WTC11 (cell line): Measurements from ENCODE around the gene RBMS1. TPM values are rescaled to one million over a fixed set of nuclear protein-coding genes. Genes with fewer than 3 reads are reported as not detected.

ENCODE experiments used
- ATAC-seq: fragments of 200-7000 bp; cut with Tn5 transposase; 2 replicates; pipeline ENCODE4 v1.10.0; 2021; ENCODE audit warnings: mild to moderate bottlenecking, moderate library complexity
- CTCF ChIA-PET: fragments of 300-600 bp; sonication (Branson Sonifier 250); formaldehyde crosslinking; loops from one replicate; lab custom pipeline; 2021; ENCODE audit warnings: antibody characterized with exemption; lab: Charles Lee
- POLR2A ChIA-PET: fragments of 350-600 bp; sonication (Branson Sonifier 250); formaldehyde crosslinking; loops from one replicate; lab custom pipeline; 2021; ENCODE audit warnings: antibody characterized with exemption; lab: Charles Lee
- DNase-seq: peaks from one replicate; pipeline ENCODE4 v3.0.0; 2021; ENCODE audit warnings: low spot score
- H3K27ac Mint-ChIP-seq: 2 replicates; pipeline ENCODE4 v1.8.0; 2021; ENCODE audit warnings: mixed read lengths
- H3K27me3 Mint-ChIP-seq: 2 replicates; pipeline ENCODE4 v1.8.0; 2021; ENCODE audit warnings: low read depth, mild to moderate bottlenecking, moderate library complexity, mixed read lengths
- H3K36me3 Mint-ChIP-seq: 2 replicates; pipeline ENCODE4 v1.8.0; 2021; ENCODE audit warnings: mixed read lengths
- H3K4me1 Mint-ChIP-seq: 2 replicates; pipeline ENCODE4 v1.8.0; 2022; ENCODE audit warnings: mixed read lengths
- H3K4me3 Mint-ChIP-seq: 2 replicates; pipeline ENCODE4 v1.8.0; 2021; ENCODE audit warnings: mild to moderate bottlenecking, moderate library complexity, mixed read lengths
- H3K9me3 Mint-ChIP-seq: 2 replicates; pipeline ENCODE4 v1.8.0; 2021; ENCODE audit warnings: mixed read lengths
- AFF4 ChIP-seq: sonication (generic); formaldehyde crosslinking; IDR thresholded peaks from 2 replicates; pipeline ENCODE4 v1.8.1; 2023; ENCODE audit warnings: mild to moderate bottlenecking, missing genetic modification reagents, borderline replicate concordance
- CDX4 ChIP-seq: fragments of 250-450 bp; sonication (Bioruptor Pico); IDR thresholded peaks from 2 replicates; pipeline ENCODE4 v1.9.0; 2021; ENCODE audit warnings: moderate library complexity, mild to moderate bottlenecking, inconsistent platforms, borderline replicate concordance
- CREM ChIP-seq: sonication (generic); formaldehyde crosslinking; IDR thresholded peaks from 2 replicates; pipeline ENCODE4 v1.8.1; 2022; ENCODE audit warnings: mild to moderate bottlenecking, missing genetic modification reagents, moderate library complexity
- ELF4 ChIP-seq: sonication (generic); formaldehyde crosslinking; IDR thresholded peaks from 2 replicates; pipeline ENCODE4 v1.8.1; 2022; ENCODE audit warnings: low read depth, mild to moderate bottlenecking, moderate library complexity, missing genetic modification reagents
- EMX1 ChIP-seq: fragments of 250-450 bp; sonication (Bioruptor Pico); IDR thresholded peaks from 2 replicates; pipeline ENCODE4 v1.8.0; 2021; ENCODE audit warnings: mild to moderate bottlenecking
- ERG ChIP-seq: fragments of 250-450 bp; sonication (Bioruptor Pico); IDR thresholded peaks from 2 replicates; pipeline ENCODE4 v1.8.0; 2021; ENCODE audit warnings: mild to moderate bottlenecking
- ESRRA ChIP-seq: sonication (generic); formaldehyde crosslinking; IDR thresholded peaks from 2 replicates; pipeline ENCODE4 v1.8.1; 2022; ENCODE audit warnings: mild to moderate bottlenecking, missing genetic modification reagents, borderline replicate concordance
- IRF2 ChIP-seq: sonication (generic); formaldehyde crosslinking; IDR thresholded peaks from 2 replicates; pipeline ENCODE4 v1.8.0; 2022; ENCODE audit warnings: low read depth, missing genetic modification reagents, borderline replicate concordance
- JUN ChIP-seq: sonication (generic); formaldehyde crosslinking; IDR thresholded peaks from 2 replicates; pipeline ENCODE4 v1.8.0; 2023; ENCODE audit warnings: mild to moderate bottlenecking, missing genetic modification reagents
- MAX ChIP-seq: sonication (generic); formaldehyde crosslinking; IDR thresholded peaks from 2 replicates; pipeline ENCODE4 v1.8.0; 2022; ENCODE audit warnings: mild to moderate bottlenecking, missing genetic modification reagents
- MXD4 ChIP-seq: fragments of 250-450 bp; sonication (Bioruptor Pico); IDR thresholded peaks from 2 replicates; pipeline ENCODE4 v1.8.0; 2021; ENCODE audit warnings: mild to moderate bottlenecking, moderate library complexity, borderline replicate concordance
- NR3C1 ChIP-seq: sonication (generic); formaldehyde crosslinking; conservative IDR thresholded peaks from 2 replicates; pipeline ENCODE4 v1.8.1; 2023; ENCODE audit warnings: low read depth, mild to moderate bottlenecking, missing genetic modification reagents
- OVOL2 ChIP-seq: fragments of 250-450 bp; sonication (Bioruptor Pico); IDR thresholded peaks from 2 replicates; pipeline ENCODE4 v1.9.0; 2021; ENCODE audit warnings: mild to moderate bottlenecking, borderline replicate concordance
- PRDM15 ChIP-seq: sonication (generic); formaldehyde crosslinking; IDR thresholded peaks from 2 replicates; pipeline ENCODE4 v1.8.0; 2022; ENCODE audit warnings: missing genetic modification reagents
- RORB ChIP-seq: fragments of 250-450 bp; sonication (Bioruptor Pico); IDR thresholded peaks from 2 replicates; pipeline ENCODE4 v1.9.0; 2021; ENCODE audit warnings: mild to moderate bottlenecking
- SP1 ChIP-seq: sonication (generic); formaldehyde crosslinking; conservative IDR thresholded peaks from 2 replicates; pipeline ENCODE4 v1.8.1; 2022; ENCODE audit warnings: missing genetic modification reagents
- ZNF138 ChIP-seq: sonication (generic); formaldehyde crosslinking; conservative IDR thresholded peaks from 2 replicates; pipeline ENCODE4 v1.8.1; 2022; ENCODE audit warnings: mild to moderate bottlenecking, moderate library complexity, missing genetic modification reagents
- ZNF263 ChIP-seq: sonication (generic); formaldehyde crosslinking; IDR thresholded peaks from 2 replicates; pipeline ENCODE4 v1.8.1; 2022; ENCODE audit warnings: low read depth, mild to moderate bottlenecking, moderate library complexity, missing genetic modification reagents
- ZNF512 ChIP-seq: sonication (generic); formaldehyde crosslinking; IDR thresholded peaks from 2 replicates; pipeline ENCODE4 v1.8.1; 2022; ENCODE audit warnings: missing genetic modification reagents, borderline replicate concordance
- total RNA-seq: library from RNA; stranded (reverse); gene quantifications from 3 replicates; pipeline ENCODE4 v1.2.3, GENCODE V29; 2021
- TF ChIP-seq, protein P1 (sequence below): sonication (generic); formaldehyde crosslinking; IDR thresholded peaks from 2 replicates; pipeline ENCODE4 v1.8.1; 2022; ENCODE audit warnings: low read depth, mild to moderate bottlenecking, moderate library complexity, missing genetic modification reagents, borderline replicate concordance
- TF ChIP-seq, protein P2 (sequence below): sonication (generic); formaldehyde crosslinking; IDR thresholded peaks from 2 replicates; pipeline ENCODE4 v1.8.0; 2022; ENCODE audit warnings: mild to moderate bottlenecking, missing genetic modification reagents

The RBMS1 gene
- total RNA-seq, 1 experiment from 2014 or later: 56.3 TPM

DNA sequence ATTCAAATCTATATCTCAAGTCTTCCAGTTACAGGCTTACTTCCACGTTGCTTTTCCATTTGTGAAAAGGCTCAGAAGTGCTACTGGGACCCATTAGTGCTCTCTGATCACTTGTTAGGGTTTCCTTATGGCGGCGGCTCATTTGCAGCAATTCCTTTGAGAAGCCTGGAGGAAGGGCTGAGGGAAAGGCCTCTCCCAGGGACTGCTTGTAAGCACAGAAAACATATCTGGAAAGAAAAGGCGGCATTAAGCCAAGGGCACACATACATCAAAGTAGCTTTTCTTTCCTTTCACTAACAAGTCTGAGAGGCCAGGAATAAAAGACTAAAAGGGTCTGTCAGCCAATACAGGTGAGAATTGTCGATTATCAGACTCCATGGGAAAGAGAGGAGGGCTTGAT, 254.2 kb downstream of the RBMS1 start (continued):
- TF ChIP-seq ERG (CRISPR knock-in tag): no peak
- TF ChIP-seq ZNF138 (CRISPR knock-in tag): no peak
- no peak for TF ChIP-seq OVOL2 (CRISPR knock-in tag)
- TF ChIP-seq, protein P1, sequence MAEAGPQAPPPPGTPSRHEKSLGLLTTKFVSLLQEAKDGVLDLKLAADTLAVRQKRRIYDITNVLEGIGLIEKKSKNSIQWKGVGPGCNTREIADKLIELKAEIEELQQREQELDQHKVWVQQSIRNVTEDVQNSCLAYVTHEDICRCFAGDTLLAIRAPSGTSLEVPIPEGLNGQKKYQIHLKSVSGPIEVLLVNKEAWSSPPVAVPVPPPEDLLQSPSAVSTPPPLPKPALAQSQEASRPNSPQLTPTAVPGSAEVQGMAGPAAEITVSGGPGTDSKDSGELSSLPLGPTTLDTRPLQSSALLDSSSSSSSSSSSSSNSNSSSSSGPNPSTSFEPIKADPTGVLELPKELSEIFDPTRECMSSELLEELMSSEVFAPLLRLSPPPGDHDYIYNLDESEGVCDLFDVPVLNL (CRISPR knock-in tag): no peak
- TF ChIP-seq JUN (CRISPR knock-in tag): no peak
- no peak for TF ChIP-seq MXD4 (CRISPR knock-in tag)
- no peak for TF ChIP-seq ZNF263 (CRISPR knock-in tag)
- no peak for TF ChIP-seq NR3C1
- TF ChIP-seq SP1: no peak

DNA sequence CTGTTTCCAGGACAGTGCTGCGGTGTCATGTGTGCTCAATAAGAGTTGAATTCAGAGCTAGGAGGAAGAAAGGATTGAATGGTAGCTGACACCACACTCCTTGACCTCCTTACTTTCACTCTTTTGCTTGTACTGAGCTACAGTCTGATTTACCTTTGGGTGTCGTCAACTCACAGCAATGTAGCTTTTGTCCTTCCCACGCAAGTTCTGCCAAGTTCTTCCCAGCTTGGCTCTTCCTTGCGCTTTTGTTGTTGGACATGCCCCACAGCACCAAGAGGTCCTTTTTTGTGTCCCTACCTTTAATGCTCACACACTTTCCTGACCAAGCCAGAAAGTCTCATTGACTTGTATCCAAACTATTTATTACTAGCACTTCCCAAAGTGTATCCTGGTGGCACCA, 255.2 kb downstream of the RBMS1 start:
- DNase-seq: no peak
- ChIA-PET POLR2A (no interaction called here), CTCF (interaction anchor here (2.1 kb wide), 1 partner anchor 14 kb away, joined by 4 read pairs; no protein-coding TSS in a partner anchor)
- no peaks in the 10 kb centered on the region for H3K27me3 Mint-ChIP-seq
- H3K36me3 Mint-ChIP-seq: no peaks in the 10 kb centered on the region
- H3K4me1 Mint-ChIP-seq: peaks cover 9% of the 10 kb centered on the region
- no peak overlapping the region for H3K4me3 Mint-ChIP-seq
- ATAC-seq: no peak
- no peaks in the 10 kb centered on the region for H3K9me3 Mint-ChIP-seq
- no peak for TF ChIP-seq IRF2 (CRISPR knock-in tag)
- TF ChIP-seq CREM: no peak
- TF ChIP-seq CDX4: no peak
- TF ChIP-seq AFF4 (CRISPR knock-in tag): no peak
- TF ChIP-seq ESRRA: no peak
- no peak for TF ChIP-seq SP1
- TF ChIP-seq, protein P2, sequence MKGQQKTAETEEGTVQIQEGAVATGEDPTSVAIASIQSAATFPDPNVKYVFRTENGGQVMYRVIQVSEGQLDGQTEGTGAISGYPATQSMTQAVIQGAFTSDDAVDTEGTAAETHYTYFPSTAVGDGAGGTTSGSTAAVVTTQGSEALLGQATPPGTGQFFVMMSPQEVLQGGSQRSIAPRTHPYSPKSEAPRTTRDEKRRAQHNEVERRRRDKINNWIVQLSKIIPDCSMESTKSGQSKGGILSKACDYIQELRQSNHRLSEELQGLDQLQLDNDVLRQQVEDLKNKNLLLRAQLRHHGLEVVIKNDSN (CRISPR knock-in tag): no peak
- no peak for TF ChIP-seq EMX1 (CRISPR knock-in tag)
- TF ChIP-seq ELF4 (CRISPR knock-in tag): no peak
- TF ChIP-seq PRDM15: no peak
- no peak for TF ChIP-seq RORB (CRISPR knock-in tag)
- TF ChIP-seq ZNF512 (CRISPR knock-in tag): no peak
- TF ChIP-seq MXD4 (CRISPR knock-in tag): no peak
- no peak for TF ChIP-seq MAX (CRISPR knock-in tag)
- no peak overlapping the region for H3K27ac Mint-ChIP-seq
